B cell (primary cell): ENCODE results near the gene EXT2. TPM values are rescaled to one million over a fixed set of nuclear protein-coding genes. Genes with fewer than 3 reads are reported as not detected.

ENCODE experiments used
- ATAC-seq: fragments of 200-7000 bp; cut with Tn5 transposase; one replicate; pipeline ENCODE4 v1.10.0; 2021; ENCODE audit warnings: low read depth, mild to moderate bottlenecking, moderate number of reproducible peaks, moderate library complexity
- CTCF ChIA-PET: fragments of 350-600 bp; sonication (Branson Sonifier 250); formaldehyde crosslinking; loops from one replicate; lab custom pipeline; 2021; ENCODE audit warnings: antibody characterized with exemption, inconsistent platforms; lab: Charles Lee
- POLR2A ChIA-PET: fragments of 350-600 bp; sonication (Branson Sonifier 250); formaldehyde crosslinking; loops from one replicate; lab custom pipeline; 2021; ENCODE audit warnings: antibody characterized with exemption; lab: Charles Lee
- DNase-seq: peaks from one replicate; pipeline ENCODE4 v3.0.0; 2013
- H2AFZ ChIP-seq: 2 replicates; pipeline ENCODE4 v1.6.1; 2012; ENCODE audit warnings: mild to moderate bottlenecking, low read depth, low read length; ENCODE audit not compliant: insufficient read depth, poor library complexity, severe bottlenecking
- H3K27ac ChIP-seq, 2 donors: 1 replicate in 1 of 2; 2 replicates in 1 of 2; pipeline ENCODE4 v1.5.1; 2012 to 2013; ENCODE audit warnings: low read length in 2 of 2, mild to moderate bottlenecking in 2 of 2, moderate library complexity in 1 of 2
- H3K27me3 ChIP-seq, 4 experiments: fragments of 200-600 bp in 1 of 4; sonication (generic) in 1 of 4; replicated peaks in 1 of 4; 1 replicate in 2 of 4; 2 replicates in 2 of 4; pipeline versions ENCODE4 v1.6.1 to v1.7.0; 2013 to 2016; ENCODE audit warnings: low read length in 3 of 4, mild to moderate bottlenecking in 2 of 4, mixed read lengths in 1 of 4, moderate library complexity in 1 of 4; ENCODE audit not compliant: insufficient read depth in 4 of 4, control insufficient read depth in 3 of 4; ENCODE audit errors: control extremely low read depth in 1 of 4
- H3K36me3 ChIP-seq, 2 experiments: replicated peaks in 1 of 2; 1 replicate in 1 of 2; 2 replicates in 1 of 2; pipeline versions ENCODE4 v1.6.1 to v1.7.1; 2013; ENCODE audit warnings: low read length in 1 of 2; ENCODE audit not compliant: insufficient read depth in 2 of 2, control insufficient read depth in 1 of 2; ENCODE audit errors: control extremely low read depth in 1 of 2, extremely low read depth in 1 of 2
- H3K4me1 ChIP-seq, 2 donors: fragments of 200-600 bp in 1 of 2; sonication (generic) in 1 of 2; 1 replicate in 1 of 2; 2 replicates in 1 of 2; pipeline versions ENCODE4 v1.5.1 to v1.6.1; 2013 to 2017; ENCODE audit warnings: low read length in 2 of 2; ENCODE audit not compliant: control insufficient read depth in 2 of 2, insufficient read depth in 2 of 2
- H3K4me2 ChIP-seq: replicated peaks from 2 replicates; pipeline ENCODE3; 2012; ENCODE audit warnings: mild to moderate bottlenecking, low read depth, low read length; ENCODE audit not compliant: poor library complexity, severe bottlenecking
- H3K4me3 ChIP-seq, 5 experiments: fragments of 200-600 bp in 1 of 5; sonication (generic) in 1 of 5; 1 replicate in 3 of 5; 2 replicates in 2 of 5; pipeline versions ENCODE4 v1.5.1 to v1.7.0; 2011 to 2016; ENCODE audit warnings: low read length in 4 of 5, mild to moderate bottlenecking in 4 of 5, low read depth in 2 of 5, control low read depth in 1 of 5, moderate library complexity in 1 of 5; ENCODE audit not compliant: insufficient read depth in 1 of 5; ENCODE audit errors: control extremely low read depth in 1 of 5, extremely low read depth in 1 of 5
- H3K79me2 ChIP-seq: fragments of 200-600 bp; sonication (generic); one replicate; pipeline ENCODE4 v1.6.0; 2016; ENCODE audit warnings: low read length; ENCODE audit not compliant: control insufficient read depth, insufficient read depth
- H3K9ac ChIP-seq: fragments of 200-600 bp; sonication (generic); 2 replicates; pipeline ENCODE4 v1.6.1; 2017; ENCODE audit warnings: mild to moderate bottlenecking, low read length, moderate library complexity
- H3K9me3 ChIP-seq, 3 donors: one replicate each; pipeline versions ENCODE4 v1.6.1 to v1.7.1; 2013; ENCODE audit warnings: low read length in 2 of 3; ENCODE audit not compliant: control insufficient read depth in 2 of 3, insufficient read depth in 1 of 3; ENCODE audit errors: control extremely low read depth in 1 of 3
- H4K20me1 ChIP-seq: 2 replicates; pipeline ENCODE4 v1.6.0; 2012; ENCODE audit warnings: mild to moderate bottlenecking, low read length; ENCODE audit not compliant: insufficient read depth, control insufficient read depth, poor library complexity, severe bottlenecking
- H3K27ac Mint-ChIP-seq: one replicate; pipeline ENCODE4 v1.8.0; 2021; ENCODE audit warnings: mixed read lengths
- H3K27me3 Mint-ChIP-seq: one replicate; pipeline ENCODE4 v1.8.0; 2021; ENCODE audit warnings: mixed read lengths
- H3K4me1 Mint-ChIP-seq: one replicate; pipeline ENCODE4 v1.8.0; 2021; ENCODE audit warnings: mixed read lengths
- H3K4me3 Mint-ChIP-seq: one replicate; pipeline ENCODE4 v1.8.0; 2021; ENCODE audit warnings: mixed read lengths
- H3K9me3 Mint-ChIP-seq: one replicate; pipeline ENCODE4 v1.8.0; 2022; ENCODE audit warnings: mixed read lengths; ENCODE audit not compliant: insufficient read depth
- CTCF ChIP-seq: fragments of 200-600 bp; IDR thresholded peaks from one replicate; pipeline ENCODE4 v1.8.0; 2022; ENCODE audit warnings: antibody characterized with exemption, mild to moderate bottlenecking
- EZH2 ChIP-seq: IDR thresholded peaks from 2 replicates; pipeline ENCODE4 v1.6.1; 2012; ENCODE audit warnings: borderline replicate concordance, low read depth, mild to moderate bottlenecking, moderate library complexity, low read length; ENCODE audit not compliant: insufficient read depth, poor library complexity, severe bottlenecking
- WGBS: methylation state at CpG from one replicate; pipeline ENCODE4 v1.1.5; 2013; ENCODE audit warnings: missing lambda C conversion rate; ENCODE audit not compliant: insufficient coverage; 5-methylcytosine and 5-hydroxymethylcytosine counted together
- intact Hi-C: fragments of 100-400 bp; cut with micrococcal nuclease; formaldehyde crosslinking; loops from one replicate; pipeline ENCODE4 v1.10.0; 2022
- polyA plus RNA-seq: library from polyadenylated mRNA; depleted of rRNA; stranded (reverse); fragments of >200 nt; gene quantifications from 2 replicates; pipeline ENCODE4 v1.2.3, GENCODE V29; 2012
- total RNA-seq, 2 donors: library from RNA; stranded (reverse); fragments of 120-200 nt in 1 of 2; gene quantifications; 1 replicate in 1 of 2; 2 replicates in 1 of 2; pipeline versions ENCODE4 v1.2.3 to v1.2.4, GENCODE V29; 2013 to 2022

The EXT2 gene
- total and polyA plus RNA-seq, 2 donors (not counting 1 experiment from before 2014, with no cell fraction given): 11.0 to 27.8 TPM

GRCh38 chr11:44065841-44066731 is 29.4 kb upstream of the EXT2 start, which contains the start of gene ACCS:
TSS of gene ACCS (plus strand) at chr11:44066270. CDS start at chr11:44067628, 1,358 bp downstream.
- no peaks in the 10 kb centered on the region for H3K27me3 Mint-ChIP-seq
- CTCF ChIA-PET: interaction anchor here (1.0 to 4.0 kb wide), 3 partner anchors 12 to 28 kb away, joined by 3 to 31 read pairs (median 6); partner anchors contain the start of gene EXT2
- H3K9me3 ChIP-seq: no peaks in the 10 kb centered on the region
- peak within 1 kb of the TSS; percentile 97 for H3K4me3 Mint-ChIP-seq
- peak within 1 kb of the TSS; percentile 93 for H2AFZ ChIP-seq
- no peaks in the 10 kb centered on the region for H4K20me1 ChIP-seq
- H3K36me3 ChIP-seq: no peaks in the 10 kb centered on the region
- ATAC-seq (peak; percentile 96), DNase-seq (peak; percentile 94)
- H3K4me1 Mint-ChIP-seq: peaks cover 22% of the 10 kb centered on the region
- H3K4me3 ChIP-seq: peak within 1 kb of the TSS; percentile 32 to 85 (median 81)
- peaks cover 6 to 18% of the 10 kb centered on the region in 2 donors for H3K4me1 ChIP-seq
- H3K27me3 ChIP-seq: no peaks in the 10 kb centered on the region
- peak; percentile 87 for TF ChIP-seq CTCF
- TF ChIP-seq EZH2: no peak
- intact Hi-C loops: loop anchor here (1.0 to 10.0 kb wide), 5 partner anchors 28 to 1289 kb away; partner anchors contain the start of genes API5, HSD17B12 and TTC17
- peak within 1 kb of the TSS; percentile 91 for H3K27ac Mint-ChIP-seq
- H3K9me3 Mint-ChIP-seq: no peaks in the 10 kb centered on the region
- POLR2A ChIA-PET: interaction anchor here (0.6 kb wide), 1 partner anchor 28 kb away, joined by 3 read pairs; no protein-coding TSS in a partner anchor
- H3K9ac ChIP-seq: peak within 1 kb of the TSS; percentile 85
- H3K4me2 ChIP-seq: peak within 1 kb of the TSS; percentile 91
- no peaks in the 10 kb centered on the region for H3K79me2 ChIP-seq
- peak within 1 kb of the TSS; percentile 71 to 77 for H3K27ac ChIP-seq
- WGBS: 2% methylated on average over 69 of the region's 70 CpGs
